HG02623 (cell line): ENCODE data around the gene AFAP1.
A peak's percentile ranks its signal among the peaks of the same experiment; 100 is the strongest.

Experiments used
- ATAC-seq: cut with Tn5 transposase; IDR thresholded peaks from one replicate; pipeline ENCODE4 v1.9.1; 2021; ENCODE audit warnings: moderate library complexity; ENCODE audit not compliant: unreplicated experiment

AFAP1 gene

GRCh38 chr4:7806338-7807090, 133.1 kb downstream of the AFAP1 start:
- ATAC-seq = no peak

DNA sequence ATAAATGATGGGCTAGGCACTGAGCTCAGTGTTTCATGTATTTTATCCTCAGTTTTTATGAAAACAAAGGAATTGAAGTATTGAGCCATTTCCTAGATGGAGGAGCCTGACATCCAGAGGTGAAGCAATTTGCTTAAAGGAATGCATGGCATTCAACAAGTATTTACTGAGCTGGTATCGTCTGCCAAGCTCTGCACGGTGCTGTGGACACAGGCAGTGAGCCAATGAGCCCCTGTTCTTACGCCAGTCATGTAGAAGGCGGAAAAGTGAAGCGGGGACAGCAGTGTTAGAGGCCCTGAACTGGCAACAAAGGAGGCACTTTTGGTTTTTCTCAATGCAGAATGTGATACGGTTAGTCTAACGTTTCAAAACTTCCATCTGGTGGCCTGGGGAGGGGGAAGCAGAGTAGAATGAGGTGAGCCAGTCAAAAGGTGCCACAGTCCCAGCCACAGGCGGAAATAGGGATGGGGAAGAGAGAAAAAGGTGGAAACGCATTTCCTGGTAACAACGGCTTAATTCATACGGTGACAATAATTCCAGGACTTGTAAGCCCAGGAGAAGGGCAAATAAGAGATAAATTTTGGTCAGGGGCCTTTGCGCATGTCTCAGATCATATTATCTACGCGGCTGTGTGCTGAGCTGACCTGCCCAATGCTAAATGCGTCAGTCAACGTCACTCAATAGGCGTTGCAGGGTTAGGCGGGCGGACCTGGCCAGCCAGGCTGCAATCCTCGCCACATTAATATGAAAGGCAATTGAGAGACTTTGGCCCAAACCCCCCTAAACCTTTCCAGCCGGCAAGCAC, 133.9 kb downstream of the AFAP1 start:
- ATAC-seq = no peak

DNA sequence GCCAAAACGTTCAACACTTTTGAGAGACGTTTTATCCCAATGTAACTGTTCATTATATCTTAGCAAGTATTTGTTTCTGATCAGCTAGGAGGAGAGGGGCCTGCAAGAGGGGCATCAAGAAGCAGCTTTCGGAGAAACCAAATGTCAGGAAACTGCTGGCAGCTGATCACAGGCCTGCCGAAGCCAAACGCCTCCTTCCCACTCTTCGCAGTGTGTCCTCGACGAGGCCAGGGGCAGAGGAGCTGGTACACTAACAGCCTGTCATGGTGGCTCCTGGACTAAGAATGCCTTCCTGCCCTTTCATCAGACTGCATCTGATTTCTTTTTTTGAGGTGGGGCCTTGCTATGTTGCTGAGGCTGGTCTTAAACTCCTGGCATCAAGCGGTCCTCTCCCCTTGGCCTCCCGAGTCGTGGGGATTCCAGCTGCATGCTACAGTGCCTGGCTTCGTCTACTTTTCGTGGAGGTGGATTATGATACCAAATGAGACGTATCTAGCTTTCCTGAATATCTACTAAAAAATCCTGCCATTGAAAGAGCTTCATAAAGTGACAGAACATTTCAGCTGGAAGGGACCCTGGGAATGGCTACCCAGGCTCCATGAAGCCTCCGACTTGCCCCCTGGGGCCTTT, 134.8 kb downstream of the AFAP1 start:
- no peak for ATAC-seq

DNA sequence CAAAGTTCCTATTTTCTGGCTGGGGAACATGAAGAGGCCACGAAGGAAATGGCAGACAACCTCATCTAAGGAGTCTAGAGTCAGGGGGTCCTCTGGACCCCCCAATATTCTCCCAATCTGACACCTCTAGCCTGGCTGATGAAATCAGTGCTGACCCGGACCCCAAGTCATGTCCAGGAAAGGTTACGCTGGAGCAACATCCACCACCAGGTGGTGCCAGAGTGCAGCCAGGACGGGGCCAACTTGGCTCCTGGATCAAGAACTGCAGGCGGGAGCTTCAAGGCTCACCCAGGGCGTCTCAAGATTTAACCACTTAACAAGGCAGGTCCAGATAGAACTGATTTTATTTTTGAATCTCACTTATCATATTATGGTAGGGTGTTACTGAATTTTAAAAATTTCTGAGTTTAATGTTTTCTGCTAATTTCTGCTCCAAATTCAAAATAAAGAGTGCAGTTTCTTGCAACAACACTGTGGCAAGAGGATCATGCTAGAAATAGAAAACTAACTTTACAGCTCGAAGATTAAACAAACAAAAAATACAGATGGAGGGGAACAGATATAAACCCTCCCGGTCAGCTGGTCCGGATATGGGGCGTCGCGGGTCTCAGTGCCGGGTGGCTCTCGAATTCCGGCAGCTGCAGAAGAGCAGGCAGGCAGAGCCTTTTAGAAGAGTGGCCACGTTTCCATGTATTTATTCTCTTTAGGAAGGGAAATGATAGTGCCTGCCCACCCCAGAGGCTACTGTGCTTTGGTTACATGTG, 135.5 kb downstream of the AFAP1 start:
- no peak for ATAC-seq

- no peak for ATAC-seq
Observed at GRCh38 chr4:7803371-7803770, 136.3 kb downstream of the AFAP1 start.

GRCh38 chr4:7802093-7802726, 137.5 kb downstream of the AFAP1 start:
- peak; percentile 83 for ATAC-seq

DNA sequence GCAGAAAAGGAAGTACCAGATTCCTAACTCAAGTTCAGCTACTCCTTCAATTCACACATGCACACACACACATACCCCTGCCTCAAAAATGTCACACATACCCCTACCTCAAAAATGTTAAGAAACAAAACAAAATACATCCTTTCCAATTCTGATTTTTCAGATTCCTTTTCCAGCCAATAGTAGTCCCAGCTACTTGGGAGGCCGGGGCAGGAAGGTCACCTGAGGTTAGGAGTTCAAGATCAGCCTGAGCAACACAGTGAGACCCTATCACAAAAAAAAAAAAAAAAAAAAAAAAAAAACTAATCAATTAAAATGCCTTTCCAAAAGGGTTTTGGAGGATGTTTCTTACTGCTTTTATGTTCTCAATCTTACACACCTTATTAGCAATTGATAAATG, 138.0 kb downstream of the AFAP1 start:
- ATAC-seq = no peak

- ATAC-seq = no peak
Observed at GRCh38 chr4:7801001-7801400, 138.7 kb downstream of the AFAP1 start.

DNA sequence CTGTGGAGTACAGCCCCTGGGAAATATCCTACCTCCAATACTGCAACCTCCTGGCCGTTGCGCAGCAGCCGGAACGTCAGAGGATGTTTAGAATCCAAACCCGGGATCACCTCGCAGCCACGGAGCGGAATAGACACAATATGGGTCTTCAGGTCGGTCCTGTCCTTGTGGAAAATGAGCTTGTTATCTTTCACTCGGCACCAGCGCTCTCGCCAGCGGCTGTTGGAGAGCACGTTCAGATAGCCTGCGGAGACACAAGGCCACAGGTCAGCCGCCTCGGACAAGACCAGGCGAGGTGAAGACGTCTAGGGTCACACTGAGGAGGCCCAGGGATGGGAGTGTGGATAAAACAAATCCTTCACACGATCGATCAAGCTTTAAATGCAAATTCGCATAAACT, 139.3 kb downstream of the AFAP1 start:
- ATAC-seq = no peak

DNA sequence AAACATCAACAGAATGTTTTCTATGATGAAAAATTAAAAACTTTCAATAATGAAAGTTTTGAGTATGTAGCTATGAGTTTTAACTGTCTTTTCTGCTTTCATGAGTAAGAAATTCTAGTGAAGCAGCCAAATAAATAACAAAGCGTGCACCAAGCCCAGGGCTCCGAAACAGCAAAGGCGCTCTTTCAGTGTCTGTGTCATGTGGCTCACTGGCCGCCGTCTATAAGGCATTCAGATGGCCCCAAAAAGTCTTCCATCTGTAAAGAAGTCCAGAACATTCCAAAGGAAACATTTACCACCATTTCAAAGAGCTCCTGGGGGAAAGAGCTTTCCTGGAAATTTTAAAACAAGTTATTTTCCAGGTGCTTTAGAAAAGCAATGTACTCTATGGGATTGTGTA, 139.9 kb downstream of the AFAP1 start:
- ATAC-seq = no peak

DNA sequence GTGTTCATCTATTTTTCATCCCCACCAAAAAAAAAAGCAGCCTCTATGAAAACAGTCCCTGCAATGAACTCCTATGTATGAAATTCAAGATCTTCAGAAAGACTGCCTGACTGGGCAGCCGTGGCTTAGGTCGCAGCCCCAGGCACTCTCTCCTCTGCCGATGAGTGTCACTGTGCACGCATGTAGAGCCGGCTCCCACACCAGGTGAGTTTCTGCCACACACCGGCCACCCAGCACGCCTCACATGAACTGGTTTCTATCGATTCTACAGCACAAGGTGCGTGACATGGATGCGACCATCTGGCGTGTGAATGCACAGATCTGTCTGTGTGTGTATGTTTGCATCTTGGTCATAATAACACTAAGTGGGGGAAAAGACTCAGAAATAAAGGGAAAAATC, 140.4 kb downstream of the AFAP1 start:
- ATAC-seq = no peak

GRCh38 chr4:7798178-7798995, 141.3 kb downstream of the AFAP1 start:
- ATAC-seq = no peak

DNA sequence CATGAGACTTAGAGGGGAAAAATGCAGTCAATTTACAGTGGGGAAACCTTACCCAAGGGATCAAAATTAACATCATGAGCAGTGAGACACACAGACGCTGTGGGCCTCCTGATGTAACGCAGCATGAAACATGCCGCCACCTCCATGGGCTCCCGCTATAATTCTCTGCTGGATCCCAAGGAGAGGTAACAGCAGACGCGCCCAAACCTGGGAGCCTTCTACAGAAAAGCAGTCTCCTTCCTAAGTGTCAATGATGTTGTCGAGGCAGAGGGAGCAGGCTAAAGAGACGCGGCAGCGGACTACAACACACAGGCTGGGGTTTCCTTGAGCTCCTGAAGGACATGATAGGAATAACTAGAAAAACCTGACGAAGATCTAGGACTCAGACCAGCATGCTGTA, 142.3 kb downstream of the AFAP1 start:
- ATAC-seq = no peak

DNA sequence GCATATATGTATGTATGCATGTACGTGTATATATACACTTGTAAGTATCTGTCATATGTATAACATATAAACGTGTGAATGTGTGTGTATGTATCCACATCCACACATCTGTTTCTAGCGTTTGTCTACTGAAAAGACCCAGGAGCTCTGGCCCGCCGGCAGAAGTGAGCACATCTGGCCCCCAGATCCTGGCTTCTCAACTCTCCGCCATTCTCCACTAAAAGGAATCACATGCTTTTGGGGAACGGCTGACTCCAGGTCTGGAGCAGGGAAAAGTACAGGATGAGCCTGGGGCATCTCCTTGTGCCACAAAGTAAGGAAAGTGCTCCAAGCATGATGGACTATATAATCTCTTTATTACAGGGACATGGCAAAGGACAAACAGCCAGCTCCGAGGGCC, 143.7 kb downstream of the AFAP1 start:
- ATAC-seq = no peak

- ATAC-seq = no peak
Observed at GRCh38 chr4:7793186-7793585, 146.5 kb downstream of the AFAP1 start.

- peak; percentile 41 for ATAC-seq
Observed at GRCh38 chr4:7792616-7793015, 147.0 kb downstream of the AFAP1 start.

DNA sequence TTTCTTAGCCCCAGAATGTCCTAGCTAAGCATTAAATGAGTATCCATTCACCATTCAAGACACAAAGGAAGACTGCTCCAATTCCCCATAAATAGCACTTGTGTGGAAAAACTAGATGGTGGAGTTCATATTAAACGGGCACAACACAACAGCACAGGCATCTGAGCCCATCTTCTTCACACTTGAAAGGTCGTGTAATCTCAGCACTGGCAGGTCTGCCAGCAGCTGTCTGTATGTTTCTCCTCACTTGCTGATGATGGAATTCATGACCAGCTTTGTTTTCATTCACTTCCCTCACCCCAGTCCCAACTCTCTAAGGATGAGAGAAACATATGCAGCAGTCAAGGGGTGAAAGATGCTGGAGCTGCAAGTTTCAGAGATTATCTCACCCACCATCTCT, 148.7 kb downstream of the AFAP1 start:
- ATAC-seq = no peak

DNA sequence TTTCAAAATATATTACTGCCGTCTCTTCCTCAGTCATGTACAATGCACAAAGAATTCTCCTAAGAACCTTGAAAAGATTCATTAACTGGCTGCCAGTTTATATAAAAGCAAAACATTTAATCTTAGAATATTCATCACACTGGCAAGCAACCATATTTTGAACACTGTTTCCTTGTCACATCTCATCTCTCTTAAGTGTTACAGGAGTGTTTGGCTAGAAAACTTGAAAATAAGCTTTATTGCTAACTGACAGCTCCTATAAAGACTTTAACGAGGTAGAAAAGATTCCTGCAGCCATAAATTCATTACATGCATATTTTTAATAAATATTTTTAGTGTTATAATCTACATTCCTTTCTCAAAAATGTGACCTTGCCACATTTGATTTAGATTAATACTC, 149.6 kb downstream of the AFAP1 start:
- no peak for ATAC-seq

DNA sequence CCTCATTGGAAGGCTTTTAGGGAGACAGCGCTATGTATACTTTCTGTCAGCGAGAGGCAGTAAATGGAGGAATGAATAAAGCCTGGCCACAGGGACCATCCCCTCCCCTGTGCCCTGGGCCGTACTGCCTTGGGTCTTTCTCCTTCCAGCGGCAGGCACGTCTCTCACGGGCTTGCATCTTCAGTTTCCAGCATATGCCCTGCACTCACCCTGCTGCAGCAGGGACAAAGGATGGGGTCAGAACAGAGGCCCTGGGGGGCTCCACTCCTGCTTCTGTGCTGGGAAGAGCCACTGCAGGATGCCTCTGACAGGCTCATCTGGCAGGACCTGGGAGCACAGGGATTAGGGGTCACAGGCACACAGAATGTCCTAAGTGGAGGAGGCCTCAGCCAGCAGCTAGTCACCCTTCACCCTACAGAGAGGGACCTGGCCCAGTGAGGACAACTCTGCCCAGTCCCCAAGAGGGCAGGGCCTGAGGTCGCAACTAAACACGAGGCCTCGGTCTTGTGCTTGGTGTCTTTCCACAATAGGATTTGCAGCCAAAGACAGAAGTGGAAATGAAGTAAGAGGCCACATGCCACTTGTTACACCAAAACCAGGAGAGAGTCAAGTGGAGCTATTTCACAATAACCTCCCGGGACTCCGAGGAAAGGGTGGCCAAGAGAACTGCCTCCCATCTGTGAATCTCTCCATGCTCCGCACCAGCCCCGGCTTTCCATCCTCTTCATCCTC, 150.8 kb downstream of the AFAP1 start:
- ATAC-seq = no peak
